NCI-H2227 treated with DMSO at 0.1 percent for 48 hours (cell line): Measurements from ENCODE around the gene FEN1.

Experiments used
- DNase-seq: peaks from one replicate; lab custom pipeline; 2025; lab: John Stamatoyannopoulos, UW

Gene FEN1

DNA sequence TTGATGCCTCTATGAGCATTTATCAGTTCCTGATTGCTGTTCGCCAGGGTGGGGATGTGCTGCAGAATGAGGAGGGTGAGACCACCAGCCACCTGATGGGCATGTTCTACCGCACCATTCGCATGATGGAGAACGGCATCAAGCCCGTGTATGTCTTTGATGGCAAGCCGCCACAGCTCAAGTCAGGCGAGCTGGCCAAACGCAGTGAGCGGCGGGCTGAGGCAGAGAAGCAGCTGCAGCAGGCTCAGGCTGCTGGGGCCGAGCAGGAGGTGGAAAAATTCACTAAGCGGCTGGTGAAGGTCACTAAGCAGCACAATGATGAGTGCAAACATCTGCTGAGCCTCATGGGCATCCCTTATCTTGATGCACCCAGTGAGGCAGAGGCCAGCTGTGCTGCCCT, 2.7 kb downstream of the FEN1 start:
- DNase-seq: no peak

DNA sequence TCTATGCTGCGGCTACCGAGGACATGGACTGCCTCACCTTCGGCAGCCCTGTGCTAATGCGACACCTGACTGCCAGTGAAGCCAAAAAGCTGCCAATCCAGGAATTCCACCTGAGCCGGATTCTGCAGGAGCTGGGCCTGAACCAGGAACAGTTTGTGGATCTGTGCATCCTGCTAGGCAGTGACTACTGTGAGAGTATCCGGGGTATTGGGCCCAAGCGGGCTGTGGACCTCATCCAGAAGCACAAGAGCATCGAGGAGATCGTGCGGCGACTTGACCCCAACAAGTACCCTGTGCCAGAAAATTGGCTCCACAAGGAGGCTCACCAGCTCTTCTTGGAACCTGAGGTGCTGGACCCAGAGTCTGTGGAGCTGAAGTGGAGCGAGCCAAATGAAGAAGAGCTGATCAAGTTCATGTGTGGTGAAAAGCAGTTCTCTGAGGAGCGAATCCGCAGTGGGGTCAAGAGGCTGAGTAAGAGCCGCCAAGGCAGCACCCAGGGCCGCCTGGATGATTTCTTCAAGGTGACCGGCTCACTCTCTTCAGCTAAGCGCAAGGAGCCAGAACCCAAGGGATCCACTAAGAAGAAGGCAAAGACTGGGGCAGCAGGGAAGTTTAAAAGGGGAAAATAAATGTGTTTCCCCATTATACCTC, 3.3 kb downstream of the FEN1 start:
- DNase-seq: no peak

DNA sequence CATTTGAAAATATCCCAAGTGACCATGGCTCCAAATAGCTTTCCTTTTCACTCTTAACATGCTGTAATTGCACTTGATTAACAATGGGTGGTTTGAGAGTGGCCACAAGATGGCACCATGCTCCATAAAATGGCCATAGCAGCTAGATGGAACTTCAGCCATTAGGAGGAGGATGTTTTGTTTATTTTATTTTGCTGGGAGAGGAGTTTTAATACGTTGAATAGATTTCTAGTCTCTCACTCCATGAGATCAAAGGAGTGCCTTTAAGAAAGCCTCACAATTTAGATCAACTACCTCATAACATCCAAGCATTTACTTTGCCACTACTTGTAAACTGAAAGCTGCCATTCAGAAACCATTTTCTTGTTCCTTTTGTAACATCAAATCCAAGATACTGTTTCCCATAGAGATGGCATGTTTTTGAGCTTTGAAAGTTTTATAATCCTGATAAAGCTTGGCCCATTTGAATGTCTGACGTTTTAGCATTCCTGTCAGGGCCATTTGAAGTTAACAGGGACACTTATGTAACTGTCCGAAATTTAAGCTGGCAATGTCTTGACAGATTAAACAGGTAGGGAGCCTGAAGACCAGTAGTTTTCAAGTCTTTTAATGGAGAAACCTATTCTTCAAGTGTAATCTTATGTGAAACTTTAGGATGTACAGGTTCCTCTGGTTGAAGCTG, 4.7 kb downstream of the FEN1 start:
- peak; percentile 68 for DNase-seq

DNA sequence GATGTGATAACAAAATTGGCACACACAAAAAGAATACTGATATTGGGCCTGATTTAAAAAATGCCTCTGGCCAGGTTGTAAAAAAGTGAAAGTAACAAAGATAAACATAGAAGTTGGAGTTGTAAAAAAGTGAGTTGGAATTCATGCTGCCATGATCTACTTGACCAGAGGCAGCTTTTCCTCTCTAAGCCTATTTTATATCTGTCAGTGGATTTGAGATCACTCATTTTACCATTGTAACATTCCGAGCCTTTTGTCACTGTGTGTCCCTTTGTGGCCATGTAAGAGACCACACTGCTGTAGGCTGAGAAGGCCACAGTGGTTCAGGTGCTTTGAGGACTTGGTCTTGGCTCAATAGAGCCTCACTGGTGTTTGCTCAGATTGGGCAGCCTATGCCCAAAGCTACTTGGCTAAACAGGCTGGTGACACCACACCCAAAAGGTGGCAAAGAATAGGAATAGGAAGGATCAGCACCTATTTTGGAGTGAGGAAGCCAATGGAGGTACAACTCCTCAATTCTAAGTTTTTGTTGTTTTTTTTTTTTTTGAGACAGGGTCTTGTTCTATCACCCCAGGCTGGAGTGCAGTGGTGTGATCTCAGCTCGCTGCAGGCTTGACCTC, 7.1 kb downstream of the FEN1 start:
- DNase-seq: no peak

DNA sequence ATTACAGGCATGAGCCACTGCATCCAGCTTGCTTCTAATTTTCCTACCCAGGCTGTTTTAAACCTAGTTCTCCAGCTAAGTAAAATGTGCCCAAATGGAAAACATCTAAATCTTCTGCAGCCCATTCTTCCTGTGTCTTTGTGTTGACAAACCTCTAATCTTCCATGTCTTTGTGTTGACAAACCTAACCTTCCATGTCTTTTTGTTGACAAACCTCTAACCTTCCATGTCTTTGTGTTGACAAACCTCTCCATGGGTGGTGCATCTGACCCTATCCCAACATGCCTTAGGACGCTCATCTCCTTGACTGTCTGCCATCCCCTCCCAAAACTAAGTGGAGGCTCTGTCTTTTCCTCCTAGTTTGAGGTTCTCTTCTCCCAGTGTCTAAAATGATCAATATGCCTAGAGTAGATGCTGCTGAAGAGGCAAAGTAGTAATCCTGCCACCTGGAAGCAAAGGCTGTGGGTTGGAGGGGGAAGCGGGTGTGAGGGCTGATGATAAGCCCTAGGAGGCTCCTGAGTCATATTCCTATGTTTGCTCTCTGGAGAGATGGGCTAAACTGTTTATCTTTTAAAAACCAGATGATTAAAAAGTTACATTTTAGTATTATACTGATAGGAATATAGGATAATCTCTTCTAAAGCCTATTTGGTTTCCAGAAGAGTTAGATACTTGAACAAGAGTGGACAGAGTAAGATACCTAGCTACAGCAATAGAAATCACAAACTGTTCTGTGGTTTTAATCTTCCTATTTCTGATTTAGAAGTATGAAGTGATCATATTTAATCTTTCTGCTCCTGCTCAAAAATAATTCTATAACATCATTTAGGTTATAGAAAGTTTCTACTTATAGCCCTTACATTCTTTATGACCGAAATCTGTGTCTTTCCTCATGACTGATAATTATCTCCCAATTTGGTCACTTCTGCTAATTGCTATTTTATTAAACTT, 7.9 kb downstream of the FEN1 start:
- no peak for DNase-seq

DNA sequence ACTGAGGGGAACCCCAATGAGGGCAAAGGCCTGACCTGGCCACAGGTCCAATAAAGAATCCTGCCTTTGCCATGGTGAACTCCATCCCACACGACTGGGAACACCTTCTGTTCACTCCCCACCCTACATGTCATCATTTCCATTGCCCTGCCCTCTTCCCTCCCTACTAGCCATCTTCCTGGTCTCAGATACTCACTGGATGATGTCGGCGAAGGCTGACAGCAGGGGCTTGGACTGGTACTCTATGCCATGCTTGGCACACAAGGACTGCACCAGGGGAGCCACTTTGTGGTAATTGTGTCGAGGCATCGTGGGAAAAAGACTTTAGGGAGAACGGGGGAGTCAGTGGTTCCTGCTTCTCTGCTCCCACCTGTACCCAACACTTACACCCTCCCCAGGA, 9.9 kb downstream of the FEN1 start:
- no peak for DNase-seq

DNA sequence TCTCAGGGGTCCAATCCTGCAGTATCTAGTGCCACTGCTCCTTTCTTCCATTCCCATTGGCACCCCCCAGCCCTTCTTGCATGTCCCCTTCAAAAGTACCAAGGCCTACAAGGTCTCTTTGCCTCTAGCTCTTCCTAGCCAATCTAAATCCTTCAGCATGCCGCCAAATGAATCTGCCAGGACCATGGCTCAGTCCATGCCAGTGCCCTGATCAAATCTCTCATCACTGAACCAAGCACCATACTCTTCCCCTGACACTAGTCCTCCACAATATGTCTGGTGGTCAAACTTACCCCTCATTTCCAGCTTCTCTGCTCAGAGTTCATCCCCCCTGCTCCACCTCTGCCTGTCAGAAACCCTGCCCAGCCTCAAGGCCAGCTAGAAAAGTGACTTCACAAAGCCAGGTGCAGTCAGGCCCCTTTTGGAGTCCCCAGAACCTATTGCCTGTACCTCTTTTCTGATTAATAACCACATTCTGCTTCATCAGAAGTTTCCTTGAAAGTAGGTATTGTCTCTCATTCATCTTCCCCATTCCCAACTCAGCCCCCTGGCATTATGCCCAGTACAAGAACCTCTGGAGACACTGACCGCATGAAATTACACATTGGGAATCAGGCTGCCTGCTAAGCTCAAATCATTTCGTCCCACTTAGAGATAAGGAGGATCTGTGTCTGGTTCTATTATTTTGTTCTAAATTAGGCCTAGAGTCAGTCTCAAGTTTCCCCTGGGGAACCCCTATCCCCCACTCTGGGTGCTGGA, 11.4 kb downstream of the FEN1 start:
- DNase-seq: peak; percentile 32

DNA sequence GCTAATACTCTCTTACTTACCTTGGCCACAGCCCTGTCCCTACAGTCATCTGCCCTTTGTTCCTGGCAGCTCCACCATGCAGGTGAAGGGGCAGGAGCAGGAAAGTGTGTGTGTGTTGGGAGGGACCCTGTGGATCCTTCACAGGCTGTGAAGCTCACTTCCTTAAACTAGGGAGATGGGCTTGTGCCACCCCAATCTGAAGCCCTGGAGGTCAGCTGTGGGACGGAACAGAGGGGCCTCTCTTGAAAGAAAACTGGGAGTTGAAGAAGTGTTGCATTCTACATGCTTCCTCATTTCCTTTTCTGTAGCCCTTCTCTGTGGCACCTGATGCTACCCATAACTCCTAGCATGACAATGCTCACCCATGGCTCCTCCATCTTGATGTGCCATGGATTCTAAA, 12.4 kb downstream of the FEN1 start:
- no peak for DNase-seq

DNA sequence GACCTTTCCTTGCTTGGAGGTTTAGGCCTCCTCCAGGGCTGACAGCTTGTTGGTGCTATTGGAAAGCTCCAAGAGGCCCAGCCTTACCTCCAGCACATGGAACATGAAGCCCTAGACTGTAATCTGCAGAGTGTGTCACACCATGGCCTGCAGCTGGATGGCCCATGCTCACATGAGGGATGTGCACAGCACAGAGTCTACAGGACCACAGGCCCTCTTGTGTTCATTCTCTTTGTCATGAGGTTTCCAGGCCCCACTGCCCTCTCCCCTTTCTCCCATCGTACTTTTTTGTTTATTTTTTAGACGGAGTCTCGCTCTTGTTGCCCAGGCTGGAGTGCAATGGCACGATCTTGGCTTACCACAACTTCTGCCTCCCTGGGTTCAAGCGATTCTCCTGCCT, 14.1 kb downstream of the FEN1 start:
- no peak for DNase-seq

DNA sequence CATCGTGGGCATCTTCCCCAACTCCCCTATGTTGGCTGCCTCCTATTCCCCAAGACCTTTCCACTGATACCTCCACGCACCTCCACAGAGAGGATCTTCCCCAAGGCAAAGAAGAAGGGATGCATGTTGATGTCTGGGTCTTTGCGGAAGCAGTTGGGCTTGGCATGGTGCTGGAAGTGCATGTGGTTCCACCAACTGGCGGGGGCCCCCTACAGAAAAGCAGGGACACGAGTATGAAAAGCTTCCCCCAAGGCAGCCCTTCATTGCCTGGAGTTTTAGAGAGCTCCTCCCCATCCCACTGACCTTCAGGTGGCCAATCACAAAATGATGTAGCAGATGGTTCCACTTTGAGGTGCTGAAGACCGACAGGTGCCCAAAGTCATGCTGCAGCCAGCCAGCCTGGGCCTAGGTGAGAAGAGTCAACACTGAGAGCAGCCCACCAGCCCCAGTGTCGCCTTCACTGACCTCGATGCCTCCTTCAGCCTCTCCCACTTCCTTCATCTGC, 18.0 kb downstream of the FEN1 start:
- no peak for DNase-seq

DNA sequence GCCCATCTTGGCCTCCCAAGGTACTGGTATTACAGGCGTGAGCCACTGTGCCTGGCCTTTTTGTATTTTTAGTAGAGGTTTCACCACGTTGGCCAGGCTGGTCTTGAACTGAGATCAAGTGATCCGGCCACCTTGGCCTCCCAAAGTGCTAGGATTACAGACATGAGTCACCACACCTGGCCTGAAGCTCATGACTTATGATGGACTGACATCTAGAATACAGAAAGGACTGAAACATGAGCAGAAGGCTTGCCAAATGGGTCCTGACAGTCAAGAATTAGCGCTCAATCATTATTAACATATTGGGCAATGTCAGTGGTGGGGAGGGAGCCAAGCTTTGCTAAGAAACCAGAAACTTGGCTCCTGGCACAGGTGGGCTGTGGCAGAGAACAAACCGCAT, 19.1 kb downstream of the FEN1 start:
- DNase-seq: no peak

DNA sequence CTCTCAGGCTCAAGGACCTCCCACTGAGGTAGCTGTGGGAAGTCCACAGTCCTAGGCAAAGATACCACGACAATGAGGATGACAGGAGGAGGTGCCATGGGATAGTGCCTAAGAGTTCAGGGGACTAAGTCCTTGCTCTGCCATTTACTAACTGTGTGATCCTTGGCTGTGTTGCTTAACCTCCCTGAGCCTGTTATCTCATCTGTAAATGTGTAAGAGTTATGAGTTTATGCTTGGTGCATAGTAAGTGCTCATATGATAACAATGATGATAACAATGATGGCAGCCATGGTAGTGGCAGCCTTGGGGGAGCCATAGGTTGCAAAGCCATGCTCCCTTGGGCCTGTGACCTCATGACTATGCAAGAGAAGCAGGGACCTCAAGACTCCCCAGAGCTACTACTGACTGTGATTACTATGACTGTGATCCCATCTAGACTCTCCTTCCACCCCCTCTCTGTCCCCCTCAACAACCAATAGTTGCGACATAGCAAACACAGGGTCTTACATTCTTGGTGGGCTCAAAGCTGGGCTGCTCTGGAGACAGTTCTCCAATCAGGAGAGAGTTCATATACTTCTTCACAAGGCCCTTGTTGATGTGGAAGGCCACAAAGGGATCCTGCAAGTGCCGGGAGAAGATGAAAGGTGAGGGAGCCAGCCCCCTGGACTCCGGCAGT, 20.2 kb downstream of the FEN1 start:
- DNase-seq: no peak

DNA sequence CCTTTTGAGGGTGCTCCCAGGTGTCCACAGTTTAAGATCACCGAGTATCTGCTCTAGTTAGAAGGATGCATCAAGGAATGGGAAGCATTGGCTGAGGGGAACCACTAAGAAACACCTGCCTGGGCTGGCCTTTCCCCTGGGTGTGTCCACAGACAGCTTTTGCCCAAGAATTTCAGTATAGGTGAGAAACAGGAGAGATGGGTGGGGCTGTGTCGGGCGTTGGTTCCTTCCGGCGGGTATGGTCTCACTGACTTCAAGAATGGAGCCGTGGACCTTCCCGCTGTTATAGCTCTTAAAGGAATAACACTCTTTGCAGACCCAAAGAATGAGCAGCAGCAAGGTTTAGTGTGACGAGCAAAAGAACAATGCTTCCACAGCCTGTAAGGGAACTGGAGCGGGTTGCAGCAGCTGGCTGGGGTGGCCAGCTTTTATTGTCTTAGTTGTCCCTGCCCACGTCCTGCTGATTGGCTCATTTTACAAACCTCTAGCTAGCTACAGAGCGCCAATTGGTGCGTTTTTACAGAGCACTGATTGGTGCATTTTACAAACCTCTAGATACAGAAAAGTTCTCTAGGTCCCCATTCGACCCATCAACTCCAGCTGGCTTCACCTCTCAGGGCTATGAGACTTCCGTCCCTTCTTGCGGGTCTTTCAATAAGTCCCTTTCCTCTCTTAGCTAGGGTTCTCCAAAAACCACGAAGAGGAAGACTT, 21.7 kb downstream of the FEN1 start:
- no peak for DNase-seq

DNA sequence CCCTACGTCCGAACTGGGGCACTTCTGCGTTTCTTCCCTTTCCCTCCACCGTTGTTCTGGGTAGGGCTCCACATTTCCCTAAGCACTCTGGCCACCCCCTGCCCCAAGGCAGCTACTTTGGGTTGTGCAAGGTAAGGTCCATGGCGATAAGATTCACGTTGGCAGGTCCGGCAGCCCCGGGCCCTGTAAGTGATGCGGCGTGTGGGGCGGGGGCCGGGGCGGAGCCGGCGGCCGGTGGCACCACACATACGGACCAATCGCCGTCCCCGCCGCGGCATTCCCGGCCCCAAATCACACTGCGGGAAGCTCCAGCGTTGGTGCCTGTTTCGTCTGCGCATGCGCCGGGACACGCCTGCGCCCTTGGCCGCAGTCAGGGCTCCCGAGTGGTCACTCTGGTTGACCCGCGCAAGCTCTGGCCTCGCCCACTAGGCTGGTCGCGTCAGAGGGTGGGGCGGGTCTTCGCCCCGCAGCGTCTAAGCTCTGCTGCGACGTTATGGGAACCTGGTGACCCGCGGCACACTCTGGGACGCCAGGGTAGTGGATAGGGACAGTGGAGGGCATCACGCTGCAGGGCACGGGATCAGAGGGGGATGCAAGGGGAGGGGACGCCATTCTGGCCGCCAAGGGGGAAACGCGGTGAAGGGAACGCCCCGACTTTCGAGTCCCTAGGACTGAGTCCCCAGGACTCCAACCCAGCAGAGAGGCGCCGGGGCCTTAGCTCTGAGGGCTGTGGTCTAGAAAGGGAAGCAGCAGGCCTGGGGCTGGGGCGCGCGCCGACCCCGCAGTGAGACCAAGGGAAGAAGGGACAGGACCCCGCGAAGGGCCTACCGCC, 22.5 kb downstream of the FEN1 start:
- peak; percentile 91 for DNase-seq

DNA sequence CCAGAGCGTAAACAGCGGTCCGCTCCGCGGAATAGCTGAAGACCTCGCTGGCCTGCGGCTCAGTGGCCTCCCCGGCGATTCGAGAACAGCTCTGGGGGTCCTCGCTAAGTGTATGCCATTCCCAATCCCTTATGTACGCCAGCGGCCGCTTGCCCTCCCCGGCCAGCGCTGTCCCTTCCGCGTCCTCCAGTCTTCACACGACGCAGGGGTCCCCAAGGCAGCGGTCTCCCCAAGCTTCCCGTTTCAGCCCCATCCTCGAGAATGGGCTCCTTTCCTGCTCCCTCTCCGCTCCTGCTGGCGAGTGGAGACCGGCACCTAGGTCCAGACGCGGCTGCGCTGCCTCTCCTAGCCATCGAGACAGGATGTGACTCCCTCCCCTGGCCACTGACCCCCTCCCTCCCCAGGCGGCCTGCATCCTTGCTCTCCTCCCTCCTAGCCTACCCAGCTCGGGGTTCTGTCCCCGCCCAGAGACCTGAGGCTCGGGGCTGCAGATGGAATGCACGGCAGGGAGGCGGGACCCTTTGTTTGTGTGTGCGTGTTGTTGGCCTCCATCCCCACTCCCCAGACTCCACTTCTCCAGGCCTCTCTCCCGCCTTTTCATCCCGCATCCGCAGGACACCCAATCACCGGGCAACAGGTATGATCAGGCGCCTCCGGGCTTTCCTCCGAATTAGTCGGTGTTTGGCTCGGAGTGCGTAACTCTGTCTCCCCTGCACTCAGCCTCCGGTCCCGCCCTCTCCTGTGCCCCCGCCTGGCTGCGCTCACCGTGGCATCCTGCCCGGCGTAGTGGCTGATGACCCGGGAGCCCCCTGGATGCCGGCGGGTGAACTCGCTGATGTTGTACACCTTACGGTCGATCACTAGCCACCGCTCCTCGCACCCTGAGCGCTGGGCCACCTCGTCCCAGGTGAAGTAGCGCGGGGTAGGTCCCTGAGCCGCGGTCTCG, 23.4 kb downstream of the FEN1 start:
- DNase-seq: peak; percentile 64

DNA sequence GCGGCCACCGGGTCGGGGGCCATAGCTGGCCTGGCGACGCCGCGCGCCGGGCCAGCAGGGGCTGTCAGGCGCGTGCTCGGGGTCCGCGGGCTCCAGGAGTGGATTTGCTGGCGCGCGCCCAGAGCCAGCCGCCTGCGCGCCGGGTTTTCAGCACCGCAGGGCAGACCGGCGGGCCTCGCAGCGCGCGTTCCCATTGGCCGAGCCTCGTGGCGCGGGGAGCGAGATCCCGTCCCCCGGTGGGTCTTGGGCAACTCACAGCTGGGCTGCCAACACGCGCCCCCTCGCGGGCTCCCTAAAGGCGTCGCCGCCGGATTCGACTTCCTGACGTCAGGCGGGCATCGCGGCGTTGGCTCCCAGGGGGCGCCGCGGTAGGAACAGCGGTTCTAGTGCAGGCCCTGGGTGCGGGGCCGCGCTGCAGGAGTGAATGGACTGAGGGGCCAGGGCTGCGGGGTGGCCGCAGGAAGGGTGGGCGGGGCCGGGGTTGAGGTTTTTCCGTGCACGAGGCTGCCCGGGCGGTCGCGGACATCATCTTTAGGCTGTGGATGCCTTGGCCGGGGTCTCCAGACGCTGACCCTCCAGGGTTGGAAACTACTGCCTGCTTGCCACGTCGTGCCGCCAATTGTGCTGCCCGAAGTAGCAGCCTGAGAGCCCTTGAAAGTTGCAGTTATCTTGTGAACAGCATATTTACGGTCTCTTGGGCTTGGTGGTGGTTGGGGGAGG, 24.2 kb downstream of the FEN1 start, which contains the start of gene FADS1:
Gene FADS1 (minus strand): TSS at position 268 of the 720 bp plus-strand sequence. CDS start 74 bp downstream, at position 194.
- DNase-seq: peak; percentile 95

DNA sequence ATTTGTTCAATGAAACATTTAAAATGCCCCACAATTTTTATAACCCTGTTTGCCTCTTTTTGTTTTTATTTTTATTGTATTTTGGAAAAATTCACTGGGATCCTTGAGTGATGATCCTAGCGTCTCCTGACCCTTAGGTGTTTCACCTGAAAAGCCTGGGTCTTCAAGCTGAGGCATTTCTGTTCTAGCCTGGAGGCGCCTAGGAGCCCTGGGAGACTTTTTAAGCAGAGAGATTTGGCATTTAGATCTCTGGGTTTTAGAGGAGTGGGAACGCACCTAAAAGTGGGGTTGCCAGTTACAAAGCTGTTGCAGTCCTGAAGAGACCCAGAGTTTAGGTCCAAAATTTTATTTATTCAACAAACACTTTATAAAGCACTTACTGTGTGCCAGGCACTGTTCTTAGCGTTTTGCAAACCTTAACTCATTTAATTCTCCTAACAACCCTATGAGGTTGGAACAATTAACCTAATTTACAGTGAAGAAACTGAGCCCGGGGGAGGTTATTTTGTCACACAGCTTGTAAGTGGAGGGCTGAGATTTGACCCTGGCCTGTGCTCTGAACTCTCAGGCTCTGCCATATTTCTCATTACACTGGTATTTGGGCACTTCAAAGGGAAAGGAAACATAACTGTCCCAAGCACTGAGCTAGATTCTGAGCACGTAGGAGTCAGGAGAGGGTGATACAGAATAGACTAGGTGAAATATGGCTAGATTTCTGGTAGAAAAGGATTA, 24.9 kb downstream of the FEN1 start:
- DNase-seq: no peak
